GM21723 (cell line): ENCODE data around the gene C5orf52.
"Not testable (repeated sequence)": the region's sequence is repeated elsewhere in the genome, so short reads cannot be mapped to it uniquely, and the experiment has no call there.

Experiments
- ATAC-seq: cut with Tn5 transposase; IDR thresholded peaks from one replicate; pipeline ENCODE4 v1.9.1; 2021; ENCODE audit warnings: mild to moderate bottlenecking, moderate library complexity; ENCODE audit not compliant: unreplicated experiment

The C5orf52 gene

GRCh38 chr5:157721159-157721558 lies 49.8 kb downstream of the C5orf52 start:
- ATAC-seq, result no peak

- not testable (repeated sequence) for ATAC-seq
Measured at GRCh38 chr5:157722895-157723294, 51.6 kb downstream of the C5orf52 start.

- ATAC-seq, result not testable (repeated sequence)
Measured at GRCh38 chr5:157726607-157727006, 55.3 kb downstream of the C5orf52 start.

- not testable (repeated sequence) for ATAC-seq
Measured at GRCh38 chr5:157727858-157728257, 56.5 kb downstream of the C5orf52 start.
